WTC11 (cell line): ENCODE data around the gene TMEM176B.

ENCODE experiments used
- GABPB1 ChIP-seq: sonication (generic); formaldehyde crosslinking; IDR thresholded peaks from 2 replicates; pipeline ENCODE4 v1.8.1; 2023; ENCODE audit warnings: mild to moderate bottlenecking, missing genetic modification reagents
- NR2C2 ChIP-seq: sonication (generic); formaldehyde crosslinking; IDR thresholded peaks from 2 replicates; pipeline ENCODE4 v1.8.0; 2022; ENCODE audit warnings: mild to moderate bottlenecking, missing genetic modification reagents
- TCF7 ChIP-seq: sonication (generic); formaldehyde crosslinking; IDR thresholded peaks from 2 replicates; pipeline ENCODE4 v1.8.0; 2022; ENCODE audit warnings: mild to moderate bottlenecking, low read depth, missing genetic modification reagents, moderate library complexity
- TEAD4 ChIP-seq: sonication (generic); formaldehyde crosslinking; IDR thresholded peaks from 2 replicates; pipeline ENCODE4 v1.8.0; 2022; ENCODE audit warnings: mild to moderate bottlenecking, missing genetic modification reagents
- ZBTB21 ChIP-seq: sonication (generic); formaldehyde crosslinking; IDR thresholded peaks from 2 replicates; pipeline ENCODE4 v1.8.1; 2023; ENCODE audit warnings: mild to moderate bottlenecking, missing genetic modification reagents, borderline replicate concordance
- ZNF138 ChIP-seq: sonication (generic); formaldehyde crosslinking; conservative IDR thresholded peaks from 2 replicates; pipeline ENCODE4 v1.8.1; 2022; ENCODE audit warnings: mild to moderate bottlenecking, moderate library complexity, missing genetic modification reagents
- TF ChIP-seq, protein P1 (sequence below): sonication (generic); formaldehyde crosslinking; IDR thresholded peaks from 2 replicates; pipeline ENCODE4 v1.8.0; 2022; ENCODE audit warnings: mild to moderate bottlenecking, missing genetic modification reagents
- TF ChIP-seq, protein P2 (sequence below): fragments of 200-600 bp; IDR thresholded peaks from 2 replicates; pipeline ENCODE4 v1.8.0; 2022; ENCODE audit warnings: antibody characterized with exemption
- TF ChIP-seq, protein P3 (sequence below): sonication (generic); formaldehyde crosslinking; IDR thresholded peaks from 2 replicates; pipeline ENCODE4 v1.8.1; 2023; ENCODE audit warnings: mild to moderate bottlenecking, missing genetic modification reagents
- TF ChIP-seq, protein P4 (sequence below): sonication (generic); formaldehyde crosslinking; IDR thresholded peaks from 2 replicates; pipeline ENCODE4 v1.8.1; 2023; ENCODE audit warnings: mild to moderate bottlenecking, moderate library complexity, missing genetic modification reagents

DNA sequence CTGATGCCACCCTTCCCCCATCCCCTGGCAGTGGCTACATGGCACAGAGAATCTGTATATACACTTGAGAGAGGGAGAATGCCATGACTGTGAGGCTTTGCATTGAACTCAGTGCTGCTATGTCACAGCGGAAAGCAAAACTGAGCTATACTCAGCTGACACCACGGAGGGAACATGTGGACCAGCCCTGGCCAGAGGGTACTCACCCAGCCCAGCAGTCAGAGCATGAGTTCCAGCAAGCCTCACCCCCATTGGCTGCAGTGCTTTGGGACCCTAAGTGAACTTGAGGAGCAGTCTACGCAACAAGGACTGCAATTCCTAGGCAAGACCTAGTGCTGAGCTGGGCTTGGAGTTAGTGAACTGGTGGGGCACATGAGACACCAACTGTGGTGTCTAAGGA, 41.9 kb upstream of the TMEM176B start:
- TF ChIP-seq, protein P1, sequence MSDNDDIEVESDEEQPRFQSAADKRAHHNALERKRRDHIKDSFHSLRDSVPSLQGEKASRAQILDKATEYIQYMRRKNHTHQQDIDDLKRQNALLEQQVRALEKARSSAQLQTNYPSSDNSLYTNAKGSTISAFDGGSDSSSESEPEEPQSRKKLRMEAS (CRISPR knock-in tag): no peak
- no peak for TF ChIP-seq NR2C2 (CRISPR knock-in tag)
- no peak for TF ChIP-seq GABPB1
- TF ChIP-seq, protein P2, sequence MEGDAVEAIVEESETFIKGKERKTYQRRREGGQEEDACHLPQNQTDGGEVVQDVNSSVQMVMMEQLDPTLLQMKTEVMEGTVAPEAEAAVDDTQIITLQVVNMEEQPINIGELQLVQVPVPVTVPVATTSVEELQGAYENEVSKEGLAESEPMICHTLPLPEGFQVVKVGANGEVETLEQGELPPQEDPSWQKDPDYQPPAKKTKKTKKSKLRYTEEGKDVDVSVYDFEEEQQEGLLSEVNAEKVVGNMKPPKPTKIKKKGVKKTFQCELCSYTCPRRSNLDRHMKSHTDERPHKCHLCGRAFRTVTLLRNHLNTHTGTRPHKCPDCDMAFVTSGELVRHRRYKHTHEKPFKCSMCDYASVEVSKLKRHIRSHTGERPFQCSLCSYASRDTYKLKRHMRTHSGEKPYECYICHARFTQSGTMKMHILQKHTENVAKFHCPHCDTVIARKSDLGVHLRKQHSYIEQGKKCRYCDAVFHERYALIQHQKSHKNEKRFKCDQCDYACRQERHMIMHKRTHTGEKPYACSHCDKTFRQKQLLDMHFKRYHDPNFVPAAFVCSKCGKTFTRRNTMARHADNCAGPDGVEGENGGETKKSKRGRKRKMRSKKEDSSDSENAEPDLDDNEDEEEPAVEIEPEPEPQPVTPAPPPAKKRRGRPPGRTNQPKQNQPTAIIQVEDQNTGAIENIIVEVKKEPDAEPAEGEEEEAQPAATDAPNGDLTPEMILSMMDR: no peak
- TF ChIP-seq, protein P3, sequence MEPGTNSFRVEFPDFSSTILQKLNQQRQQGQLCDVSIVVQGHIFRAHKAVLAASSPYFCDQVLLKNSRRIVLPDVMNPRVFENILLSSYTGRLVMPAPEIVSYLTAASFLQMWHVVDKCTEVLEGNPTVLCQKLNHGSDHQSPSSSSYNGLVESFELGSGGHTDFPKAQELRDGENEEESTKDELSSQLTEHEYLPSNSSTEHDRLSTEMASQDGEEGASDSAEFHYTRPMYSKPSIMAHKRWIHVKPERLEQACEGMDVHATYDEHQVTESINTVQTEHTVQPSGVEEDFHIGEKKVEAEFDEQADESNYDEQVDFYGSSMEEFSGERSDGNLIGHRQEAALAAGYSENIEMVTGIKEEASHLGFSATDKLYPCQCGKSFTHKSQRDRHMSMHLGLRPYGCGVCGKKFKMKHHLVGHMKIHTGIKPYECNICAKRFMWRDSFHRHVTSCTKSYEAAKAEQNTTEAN (CRISPR knock-in tag): no peak
- no peak for TF ChIP-seq TEAD4 (CRISPR knock-in tag)
- TF ChIP-seq TCF7: no peak
- TF ChIP-seq, protein P4, sequence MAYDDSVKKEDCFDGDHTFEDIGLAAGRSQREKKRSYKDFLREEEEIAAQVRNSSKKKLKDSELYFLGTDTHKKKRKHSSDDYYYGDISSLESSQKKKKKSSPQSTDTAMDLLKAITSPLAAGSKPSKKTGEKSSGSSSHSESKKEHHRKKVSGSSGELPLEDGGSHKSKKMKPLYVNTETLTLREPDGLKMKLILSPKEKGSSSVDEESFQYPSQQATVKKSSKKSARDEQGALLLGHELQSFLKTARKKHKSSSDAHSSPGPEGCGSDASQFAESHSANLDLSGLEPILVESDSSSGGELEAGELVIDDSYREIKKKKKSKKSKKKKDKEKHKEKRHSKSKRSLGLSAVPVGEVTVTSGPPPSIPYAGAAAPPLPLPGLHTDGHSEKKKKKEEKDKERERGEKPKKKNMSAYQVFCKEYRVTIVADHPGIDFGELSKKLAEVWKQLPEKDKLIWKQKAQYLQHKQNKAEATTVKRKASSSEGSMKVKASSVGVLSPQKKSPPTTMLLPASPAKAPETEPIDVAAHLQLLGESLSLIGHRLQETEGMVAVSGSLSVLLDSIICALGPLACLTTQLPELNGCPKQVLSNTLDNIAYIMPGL: no peak
- no peak for TF ChIP-seq ZBTB21 (CRISPR knock-in tag)
- TF ChIP-seq ZNF138: no peak
